Epidermal melanocyte (primary cell): Measurements from ENCODE around the gene ANKRD49.

ENCODE experiments used
- DNase-seq: peaks from one replicate; pipeline ENCODE4 v3.0.0; 2011; ENCODE audit warnings: low spot score; ENCODE audit not compliant: insufficient read length

ANKRD49 gene

DNA sequence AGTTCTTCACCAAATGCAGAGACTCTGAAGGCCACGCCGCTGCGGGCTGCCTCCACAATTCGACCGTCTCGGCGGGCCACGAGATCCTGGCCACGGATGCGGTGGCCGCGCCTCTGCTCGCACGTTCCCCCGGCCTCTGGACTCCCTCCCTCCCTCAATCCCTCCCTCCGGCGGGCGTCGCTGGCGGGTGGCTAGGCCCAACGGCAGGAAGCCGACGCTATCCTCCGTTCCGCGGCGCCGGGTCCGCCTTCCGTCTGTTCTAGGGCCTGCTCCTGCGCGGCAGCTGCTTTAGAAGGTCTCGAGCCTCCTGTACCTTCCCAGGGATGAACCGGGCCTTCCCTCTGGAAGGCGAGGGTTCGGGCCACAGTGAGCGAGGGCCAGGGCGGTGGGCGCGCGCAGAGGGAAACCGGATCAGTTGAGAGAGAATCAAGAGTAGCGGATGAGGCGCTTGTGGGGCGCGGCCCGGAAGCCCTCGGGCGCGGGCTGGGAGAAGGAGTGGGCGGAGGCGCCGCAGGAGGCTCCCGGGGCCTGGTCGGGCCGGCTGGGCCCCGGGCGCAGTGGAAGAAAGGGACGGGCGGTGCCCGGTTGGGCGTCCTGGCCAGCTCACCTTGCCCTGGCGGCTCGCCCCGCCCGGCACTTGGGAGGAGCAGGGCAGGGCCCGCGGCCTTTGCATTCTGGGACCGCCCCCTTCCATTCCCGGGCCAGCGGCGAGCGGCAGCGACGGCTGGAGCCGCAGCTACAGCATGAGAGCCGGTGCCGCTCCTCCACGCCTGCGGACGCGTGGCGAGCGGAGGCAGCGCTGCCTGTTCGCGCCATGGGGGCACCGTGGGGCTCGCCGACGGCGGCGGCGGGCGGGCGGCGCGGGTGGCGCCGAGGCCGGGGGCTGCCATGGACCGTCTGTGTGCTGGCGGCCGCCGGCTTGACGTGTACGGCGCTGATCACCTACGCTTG lies 50.2 kb downstream of the ANKRD49 start, which contains the start of gene FUT4:
FUT4 (plus strand) TSS at position 227 of the 951 bp plus-strand sequence; CDS start at position 440, 213 bp downstream.
- DNase-seq, result peak; percentile 59

DNA sequence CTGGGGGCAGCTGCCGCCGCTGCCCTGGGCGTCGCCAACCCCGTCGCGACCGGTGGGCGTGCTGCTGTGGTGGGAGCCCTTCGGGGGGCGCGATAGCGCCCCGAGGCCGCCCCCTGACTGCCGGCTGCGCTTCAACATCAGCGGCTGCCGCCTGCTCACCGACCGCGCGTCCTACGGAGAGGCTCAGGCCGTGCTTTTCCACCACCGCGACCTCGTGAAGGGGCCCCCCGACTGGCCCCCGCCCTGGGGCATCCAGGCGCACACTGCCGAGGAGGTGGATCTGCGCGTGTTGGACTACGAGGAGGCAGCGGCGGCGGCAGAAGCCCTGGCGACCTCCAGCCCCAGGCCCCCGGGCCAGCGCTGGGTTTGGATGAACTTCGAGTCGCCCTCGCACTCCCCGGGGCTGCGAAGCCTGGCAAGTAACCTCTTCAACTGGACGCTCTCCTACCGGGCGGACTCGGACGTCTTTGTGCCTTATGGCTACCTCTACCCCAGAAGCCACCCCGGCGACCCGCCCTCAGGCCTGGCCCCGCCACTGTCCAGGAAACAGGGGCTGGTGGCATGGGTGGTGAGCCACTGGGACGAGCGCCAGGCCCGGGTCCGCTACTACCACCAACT lies 51.0 kb downstream of the ANKRD49 start:
- DNase-seq, result no peak

DNA sequence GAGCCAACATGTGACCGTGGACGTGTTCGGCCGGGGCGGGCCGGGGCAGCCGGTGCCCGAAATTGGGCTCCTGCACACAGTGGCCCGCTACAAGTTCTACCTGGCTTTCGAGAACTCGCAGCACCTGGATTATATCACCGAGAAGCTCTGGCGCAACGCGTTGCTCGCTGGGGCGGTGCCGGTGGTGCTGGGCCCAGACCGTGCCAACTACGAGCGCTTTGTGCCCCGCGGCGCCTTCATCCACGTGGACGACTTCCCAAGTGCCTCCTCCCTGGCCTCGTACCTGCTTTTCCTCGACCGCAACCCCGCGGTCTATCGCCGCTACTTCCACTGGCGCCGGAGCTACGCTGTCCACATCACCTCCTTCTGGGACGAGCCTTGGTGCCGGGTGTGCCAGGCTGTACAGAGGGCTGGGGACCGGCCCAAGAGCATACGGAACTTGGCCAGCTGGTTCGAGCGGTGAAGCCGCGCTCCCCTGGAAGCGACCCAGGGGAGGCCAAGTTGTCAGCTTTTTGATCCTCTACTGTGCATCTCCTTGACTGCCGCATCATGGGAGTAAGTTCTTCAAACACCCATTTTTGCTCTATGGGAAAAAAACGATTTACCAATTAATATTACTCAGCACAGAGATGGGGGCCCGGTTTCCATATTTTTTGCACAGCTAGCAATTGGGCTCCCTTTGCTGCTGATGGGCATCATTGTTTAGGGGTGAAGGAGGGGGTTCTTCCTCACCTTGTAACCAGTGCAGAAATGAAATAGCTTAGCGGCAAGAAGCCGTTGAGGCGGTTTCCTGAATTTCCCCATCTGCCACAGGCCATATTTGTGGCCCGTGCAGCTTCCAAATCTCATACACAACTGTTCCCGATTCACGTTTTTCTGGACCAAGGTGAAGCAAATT lies 51.7 kb downstream of the ANKRD49 start:
- no peak for DNase-seq

DNA sequence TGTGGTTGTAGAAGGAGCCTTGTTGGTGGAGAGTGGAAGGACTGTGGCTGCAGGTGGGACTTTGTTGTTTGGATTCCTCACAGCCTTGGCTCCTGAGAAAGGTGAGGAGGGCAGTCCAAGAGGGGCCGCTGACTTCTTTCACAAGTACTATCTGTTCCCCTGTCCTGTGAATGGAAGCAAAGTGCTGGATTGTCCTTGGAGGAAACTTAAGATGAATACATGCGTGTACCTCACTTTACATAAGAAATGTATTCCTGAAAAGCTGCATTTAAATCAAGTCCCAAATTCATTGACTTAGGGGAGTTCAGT lies 52.3 kb downstream of the ANKRD49 start:
- no peak for DNase-seq

DNA sequence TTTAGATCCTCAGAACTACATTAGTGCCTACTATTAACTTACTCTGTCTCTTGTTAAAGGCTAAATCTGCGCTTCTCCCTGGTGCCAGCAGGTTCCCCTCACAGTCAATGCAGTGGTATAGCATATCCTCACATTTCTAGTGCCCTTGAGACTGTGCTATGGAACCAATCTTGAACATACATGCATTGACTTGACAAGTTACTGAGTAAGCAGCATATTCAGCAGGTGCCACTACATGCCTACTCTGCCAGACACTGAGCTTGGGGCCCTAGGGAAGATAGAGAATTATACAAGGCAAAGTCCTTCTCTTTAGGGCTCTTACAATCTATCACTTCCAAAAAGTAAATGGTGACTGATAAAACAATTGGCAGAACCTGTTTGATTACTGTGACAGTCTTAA lies 53.1 kb downstream of the ANKRD49 start:
- no peak for DNase-seq

DNA sequence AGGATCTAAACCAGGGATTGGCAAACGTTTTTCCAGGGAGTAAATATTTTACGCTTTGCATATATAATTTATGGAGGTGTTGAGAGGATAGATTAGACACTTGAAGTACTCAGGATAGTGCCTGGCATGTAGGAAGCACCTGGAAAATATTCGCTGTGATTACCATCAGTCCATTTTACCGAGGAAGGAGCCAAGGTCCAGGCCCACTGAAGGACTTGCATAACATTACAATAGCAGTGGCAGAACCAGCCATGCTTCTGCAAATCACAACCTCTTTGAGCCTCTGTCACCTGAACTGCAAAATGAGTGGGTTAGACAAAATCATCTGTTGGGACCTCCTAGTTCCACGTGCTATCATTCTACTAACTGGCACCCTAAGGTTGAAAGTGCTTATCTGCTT lies 55.4 kb downstream of the ANKRD49 start:
- no peak for DNase-seq
